Right lobe of liver (tissue), 4 donors: ENCODE measurements around the gene SUPV3L1.

Experiments used
- CTCF ChIP-seq, 4 donors: fragments of 200-600 bp in 3 of 4; fragments of 450-650 bp in 1 of 4; IDR thresholded peaks; one replicate each; pipeline versions ENCODE4 v1.5.1 to v1.8.0; 2016 to 2022; ENCODE audit warnings: antibody characterized with exemption in 4 of 4, mild to moderate bottlenecking in 2 of 4
- POLR2A ChIP-seq: fragments of 450-650 bp; IDR thresholded peaks from one replicate; pipeline ENCODE4 v1.6.1; 2017; ENCODE audit warnings: antibody characterized with exemption, mild to moderate bottlenecking
- donor health status: DM: no; HTN: no; CAD: no.
- donor health status: DM: no; HTN: no; CAD: no.
- donor health status: DM: no; HTN: yes; CAD: no.

- TF ChIP-seq CTCF (IDR thresholded peaks at IDR 0.05) (no peak), POLR2A (no peak)
Measured at GRCh38 chr10:69253171-69253570, 73.1 kb downstream of the SUPV3L1 start.
